ENCODE data around the gene CAP2. TPM values are rescaled to one million over a fixed set of nuclear protein-coding genes. Genes with fewer than 3 reads are reported as not detected.

CAP2 gene
- total and polyA plus RNA-seq, 9 of the 15 experiments (the other 6 are each of a cell fraction or from before 2014, with no cell fraction given), result not detected

DNA sequence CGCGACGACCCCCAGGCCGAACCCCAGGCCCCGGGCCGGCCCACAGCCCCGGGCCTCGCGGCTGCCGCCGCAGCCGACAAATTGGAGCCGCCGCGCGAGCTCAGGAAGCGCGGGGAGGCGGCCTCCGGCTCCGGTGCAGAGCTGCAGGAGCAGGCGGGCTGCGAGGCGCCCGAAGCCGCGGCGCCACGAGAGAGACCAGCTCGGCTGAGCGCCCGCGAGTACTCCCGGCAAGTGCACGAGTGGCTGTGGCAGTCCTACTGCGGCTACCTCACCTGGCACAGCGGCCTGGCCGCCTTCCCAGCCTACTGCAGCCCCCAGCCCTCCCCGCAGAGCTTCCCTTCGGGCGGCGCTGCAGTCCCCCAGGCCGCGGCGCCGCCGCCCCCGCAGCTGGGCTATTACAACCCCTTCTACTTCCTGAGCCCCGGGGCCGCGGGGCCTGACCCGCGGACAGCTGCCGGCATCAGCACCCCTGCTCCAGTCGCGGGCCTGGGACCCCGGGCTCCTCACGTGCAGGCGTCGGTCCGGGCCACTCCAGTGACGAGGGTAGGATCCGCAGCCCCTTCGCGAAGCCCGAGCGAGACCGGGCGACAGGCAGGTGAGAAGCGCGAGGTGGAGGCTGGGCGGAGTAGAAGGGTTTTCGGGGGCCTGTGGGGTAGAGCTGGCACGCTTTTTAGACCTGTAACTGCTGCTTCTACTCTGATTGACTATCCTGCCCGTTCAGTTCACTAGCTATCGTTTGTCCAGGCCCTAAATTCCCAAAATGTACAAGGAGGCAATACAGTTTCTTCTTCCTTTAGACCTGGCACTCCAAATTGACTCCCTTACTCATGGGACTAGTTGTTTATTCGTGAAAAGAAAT is 207.4 kb downstream of the CAP2 start (continued):
- no peak for TF ChIP-seq ZNF121 (CRISPR knock-in tag; conservative IDR thresholded peaks at IDR 0.05)
- TF ChIP-seq, protein P1, sequence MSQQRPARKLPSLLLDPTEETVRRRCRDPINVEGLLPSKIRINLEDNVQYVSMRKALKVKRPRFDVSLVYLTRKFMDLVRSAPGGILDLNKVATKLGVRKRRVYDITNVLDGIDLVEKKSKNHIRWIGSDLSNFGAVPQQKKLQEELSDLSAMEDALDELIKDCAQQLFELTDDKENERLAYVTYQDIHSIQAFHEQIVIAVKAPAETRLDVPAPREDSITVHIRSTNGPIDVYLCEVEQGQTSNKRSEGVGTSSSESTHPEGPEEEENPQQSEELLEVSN (IDR thresholded peaks at IDR 0.05; ENCODE audit: borderline replicate concordance in 1 of 2, extremely low read depth in 1 of 2, insufficient read depth in 1 of 2, insufficient read length in 1 of 2, low read depth in 1 of 2, low read length in 1 of 2, poor library complexity in 1 of 2, severe bottlenecking in 1 of 2), result peak; percentile 41 to 76
- TF ChIP-seq ZNF551 (CRISPR knock-in tag; IDR thresholded peaks at IDR 0.05), result no peak
- no peak for TF ChIP-seq CBFA2T2 (conservative IDR thresholded peaks at IDR 0.05)
- no peak for TF ChIP-seq HNRNPH1 (optimal IDR thresholded peaks at IDR 0.05; ENCODE audit: low read depth, low read length)
- TF ChIP-seq, protein P2, sequence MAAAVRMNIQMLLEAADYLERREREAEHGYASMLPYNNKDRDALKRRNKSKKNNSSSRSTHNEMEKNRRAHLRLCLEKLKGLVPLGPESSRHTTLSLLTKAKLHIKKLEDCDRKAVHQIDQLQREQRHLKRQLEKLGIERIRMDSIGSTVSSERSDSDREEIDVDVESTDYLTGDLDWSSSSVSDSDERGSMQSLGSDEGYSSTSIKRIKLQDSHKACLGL (CRISPR knock-in tag; IDR thresholded peaks at IDR 0.05; ENCODE audit: borderline replicate concordance, poor library complexity, severe bottlenecking), result no peak
- TF ChIP-seq, protein P3, sequence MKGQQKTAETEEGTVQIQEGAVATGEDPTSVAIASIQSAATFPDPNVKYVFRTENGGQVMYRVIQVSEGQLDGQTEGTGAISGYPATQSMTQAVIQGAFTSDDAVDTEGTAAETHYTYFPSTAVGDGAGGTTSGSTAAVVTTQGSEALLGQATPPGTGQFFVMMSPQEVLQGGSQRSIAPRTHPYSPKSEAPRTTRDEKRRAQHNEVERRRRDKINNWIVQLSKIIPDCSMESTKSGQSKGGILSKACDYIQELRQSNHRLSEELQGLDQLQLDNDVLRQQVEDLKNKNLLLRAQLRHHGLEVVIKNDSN (CRISPR knock-in tag; IDR thresholded peaks at IDR 0.05), result no peak
- TF ChIP-seq SMAD2 (IDR thresholded peaks at IDR 0.05; ENCODE audit: low read depth, low read length), result no peak
- no peak for TF ChIP-seq RFX5 (IDR thresholded peaks at IDR 0.05; ENCODE audit: low read depth, low read length)
- TF ChIP-seq, protein P4, sequence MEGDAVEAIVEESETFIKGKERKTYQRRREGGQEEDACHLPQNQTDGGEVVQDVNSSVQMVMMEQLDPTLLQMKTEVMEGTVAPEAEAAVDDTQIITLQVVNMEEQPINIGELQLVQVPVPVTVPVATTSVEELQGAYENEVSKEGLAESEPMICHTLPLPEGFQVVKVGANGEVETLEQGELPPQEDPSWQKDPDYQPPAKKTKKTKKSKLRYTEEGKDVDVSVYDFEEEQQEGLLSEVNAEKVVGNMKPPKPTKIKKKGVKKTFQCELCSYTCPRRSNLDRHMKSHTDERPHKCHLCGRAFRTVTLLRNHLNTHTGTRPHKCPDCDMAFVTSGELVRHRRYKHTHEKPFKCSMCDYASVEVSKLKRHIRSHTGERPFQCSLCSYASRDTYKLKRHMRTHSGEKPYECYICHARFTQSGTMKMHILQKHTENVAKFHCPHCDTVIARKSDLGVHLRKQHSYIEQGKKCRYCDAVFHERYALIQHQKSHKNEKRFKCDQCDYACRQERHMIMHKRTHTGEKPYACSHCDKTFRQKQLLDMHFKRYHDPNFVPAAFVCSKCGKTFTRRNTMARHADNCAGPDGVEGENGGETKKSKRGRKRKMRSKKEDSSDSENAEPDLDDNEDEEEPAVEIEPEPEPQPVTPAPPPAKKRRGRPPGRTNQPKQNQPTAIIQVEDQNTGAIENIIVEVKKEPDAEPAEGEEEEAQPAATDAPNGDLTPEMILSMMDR (IDR thresholded peaks at IDR 0.05 in 2 of 3, conservative IDR thresholded peaks at IDR 0.05 in 1 of 3; ENCODE audit: insufficient read depth in 2 of 3, low read depth in 1 of 3, low read length in 3 of 3), result peak; percentile 6 to 40 (median 19); a peak in 3 of 6 replicates
- TF ChIP-seq, protein P5, sequence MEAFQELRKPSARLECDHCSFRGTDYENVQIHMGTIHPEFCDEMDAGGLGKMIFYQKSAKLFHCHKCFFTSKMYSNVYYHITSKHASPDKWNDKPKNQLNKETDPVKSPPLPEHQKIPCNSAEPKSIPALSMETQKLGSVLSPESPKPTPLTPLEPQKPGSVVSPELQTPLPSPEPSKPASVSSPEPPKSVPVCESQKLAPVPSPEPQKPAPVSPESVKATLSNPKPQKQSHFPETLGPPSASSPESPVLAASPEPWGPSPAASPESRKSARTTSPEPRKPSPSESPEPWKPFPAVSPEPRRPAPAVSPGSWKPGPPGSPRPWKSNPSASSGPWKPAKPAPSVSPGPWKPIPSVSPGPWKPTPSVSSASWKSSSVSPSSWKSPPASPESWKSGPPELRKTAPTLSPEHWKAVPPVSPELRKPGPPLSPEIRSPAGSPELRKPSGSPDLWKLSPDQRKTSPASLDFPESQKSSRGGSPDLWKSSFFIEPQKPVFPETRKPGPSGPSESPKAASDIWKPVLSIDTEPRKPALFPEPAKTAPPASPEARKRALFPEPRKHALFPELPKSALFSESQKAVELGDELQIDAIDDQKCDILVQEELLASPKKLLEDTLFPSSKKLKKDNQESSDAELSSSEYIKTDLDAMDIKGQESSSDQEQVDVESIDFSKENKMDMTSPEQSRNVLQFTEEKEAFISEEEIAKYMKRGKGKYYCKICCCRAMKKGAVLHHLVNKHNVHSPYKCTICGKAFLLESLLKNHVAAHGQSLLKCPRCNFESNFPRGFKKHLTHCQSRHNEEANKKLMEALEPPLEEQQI (IDR thresholded peaks at IDR 0.05), result no peak
- no peak for TF ChIP-seq ZEB2 (IDR thresholded peaks at IDR 0.05)
- TF ChIP-seq FIP1L1 (IDR thresholded peaks at IDR 0.05; ENCODE audit: low read depth, low read length, poor library complexity, severe bottlenecking), result peak; percentile 59
- TF ChIP-seq, protein P6, sequence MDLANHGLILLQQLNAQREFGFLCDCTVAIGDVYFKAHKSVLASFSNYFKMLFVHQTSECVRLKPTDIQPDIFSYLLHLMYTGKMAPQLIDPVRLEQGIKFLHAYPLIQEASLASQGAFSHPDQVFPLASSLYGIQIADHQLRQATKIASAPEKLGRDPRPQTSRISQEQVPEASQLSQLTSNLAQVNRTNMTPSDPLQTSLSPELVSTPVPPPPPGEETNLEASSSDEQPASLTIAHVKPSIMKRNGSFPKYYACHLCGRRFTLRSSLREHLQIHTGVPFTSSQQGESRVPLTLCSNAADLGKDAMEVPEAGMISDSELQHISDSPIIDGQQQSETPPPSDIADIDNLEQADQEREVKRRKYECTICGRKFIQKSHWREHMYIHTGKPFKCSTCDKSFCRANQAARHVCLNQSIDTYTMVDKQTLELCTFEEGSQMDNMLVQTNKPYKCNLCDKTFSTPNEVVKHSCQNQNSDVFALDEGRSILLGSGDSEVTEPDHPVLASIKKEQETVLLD (IDR thresholded peaks at IDR 0.05), result no peak
- TF ChIP-seq HNRNPK (IDR thresholded peaks at IDR 0.05; ENCODE audit: low read depth, low read length, poor library complexity, severe bottlenecking), result peak; percentile 21
- no peak for TF ChIP-seq ELF2 (CRISPR knock-in tag; IDR thresholded peaks at IDR 0.05)
- peak; percentile 2 for TF ChIP-seq TBP (optimal IDR thresholded peaks at IDR 0.05; ENCODE audit: low read depth, low read length)
- peak; percentile 4; the same call in 1 of the 2 replicates for TF ChIP-seq KDM2B (CRISPR knock-in tag; IDR thresholded peaks at IDR 0.05)
